Measurements from ENCODE around the gene E2F4. TPM values are rescaled to one million over a fixed set of nuclear protein-coding genes. Genes with fewer than 3 reads are reported as not detected.

Gene E2F4
- polyA plus RNA-seq, 1 donor (not counting 4 experiments of a cell fraction or from before 2014, with no cell fraction given), result 64.7 TPM

- no peaks in the 10 kb centered on the region for H3K27me3 ChIP-seq (ENCODE audit: control insufficient read depth, extremely low read depth, insufficient read depth, low read length)
- no peak within 1 kb of the TSS for H3K27ac ChIP-seq (ENCODE audit: control insufficient read depth, insufficient read depth, low read length)
- H3K9me3 ChIP-seq (ENCODE audit: control insufficient read depth, low read depth, low read length), result no peaks in the 10 kb centered on the region
- H2AFZ ChIP-seq (ENCODE audit: control insufficient read depth, low read length), result no peak within 1 kb of the TSS
- no peak for FAIRE-seq
- H3K4me1 ChIP-seq (ENCODE audit: control insufficient read depth, extremely low read depth, insufficient read depth, low read length), result peaks cover 18% of the 10 kb centered on the region
- no peak within 1 kb of the TSS for H3K4me2 ChIP-seq (ENCODE audit: control insufficient read depth, extremely low read depth, insufficient read depth, low read depth, low read length)
- H3K4me3 ChIP-seq (ENCODE audit: control insufficient read depth in 2 of 3, extremely low read depth in 1 of 3, insufficient read depth in 2 of 3, low read depth in 1 of 3, low read length in 3 of 3), result no peak within 1 kb of the TSS
- dilution Hi-C loops (cut with MboI; ENCODE audit: extremely low pct_ligation_motif_present, low sequenced_read_pairs), result no loop called here
- no peak for DNase-seq (ENCODE audit: low read depth, low spot score)
- H3K9ac ChIP-seq (ENCODE audit: control insufficient read depth, extremely low read depth, insufficient read depth, low read length), result no peak within 1 kb of the TSS
- peaks cover 4% of the 10 kb centered on the region for H3K9me1 ChIP-seq (ENCODE audit: control insufficient read depth, extremely low read depth, insufficient read depth, low read length)
- H3K36me3 ChIP-seq (ENCODE audit: control insufficient read depth in 2 of 2, extremely low read depth in 1 of 2, insufficient read depth in 2 of 2, low read length in 2 of 2), result peaks cover 13 to 17% of the 10 kb centered on the region in 2 experiments
- peaks cover 31% of the 10 kb centered on the region for H3K79me2 ChIP-seq (ENCODE audit: control insufficient read depth, insufficient read depth, low read length)
- no peak for TF ChIP-seq CTCF (optimal IDR thresholded peaks at IDR 0.05 in 1 of 3, IDR thresholded peaks at IDR 0.05 in 1 of 3, conservative IDR thresholded peaks at IDR 0.05 in 1 of 3; ENCODE audit: extremely low read depth in 1 of 3, insufficient read depth in 2 of 3, low read length in 3 of 3)
- no peak for TF ChIP-seq EZH2 (IDR thresholded peaks at IDR 0.05; ENCODE audit: low read length)
- H4K20me1 ChIP-seq (ENCODE audit: control insufficient read depth, extremely low read depth, insufficient read depth, low read length), result peaks cover 4% of the 10 kb centered on the region
Measured at GRCh38 chr16:67190041-67190440, 1.9 kb upstream of the E2F4 start, which contains the start of gene EXOC3L1. TSS of gene EXOC3L1 (minus strand) at chr16:67190136. CDS start at chr16:67189676, 460 bp downstream.

- Histone ChIP-seq H3K27ac (ENCODE audit: control insufficient read depth, insufficient read depth, low read length) (no peak overlapping the region), H3K36me3 (ENCODE audit: control insufficient read depth in 2 of 2, extremely low read depth in 1 of 2, insufficient read depth in 2 of 2, low read length in 2 of 2) (peaks cover 17 to 23% of the 10 kb centered on the region in 2 experiments), H3K9me3 (ENCODE audit: control insufficient read depth, low read depth, low read length) (no peaks in the 10 kb centered on the region), H4K20me1 (ENCODE audit: control insufficient read depth, extremely low read depth, insufficient read depth, low read length) (peaks cover 4% of the 10 kb centered on the region), H3K9ac (ENCODE audit: control insufficient read depth, extremely low read depth, insufficient read depth, low read length) (no peak overlapping the region), H3K4me1 (ENCODE audit: control insufficient read depth, extremely low read depth, insufficient read depth, low read length) (peaks cover 15% of the 10 kb centered on the region), H3K27me3 (ENCODE audit: control insufficient read depth, extremely low read depth, insufficient read depth, low read length) (no peaks in the 10 kb centered on the region), H3K9me1 (ENCODE audit: control insufficient read depth, extremely low read depth, insufficient read depth, low read length) (peaks cover 4% of the 10 kb centered on the region), H3K79me2 (ENCODE audit: control insufficient read depth, insufficient read depth, low read length) (peaks cover 36% of the 10 kb centered on the region), H2AFZ (ENCODE audit: control insufficient read depth, low read length) (no peak overlapping the region), H3K4me2 (ENCODE audit: control insufficient read depth, extremely low read depth, insufficient read depth, low read depth, low read length) (no peak overlapping the region), H3K4me3 (ENCODE audit: control insufficient read depth in 2 of 3, extremely low read depth in 1 of 3, insufficient read depth in 2 of 3, low read depth in 1 of 3, low read length in 3 of 3) (no peak overlapping the region)
- FAIRE-seq (no peak), DNase-seq (ENCODE audit: low read depth, low spot score) (no peak)
- no peak for TF ChIP-seq EZH2 (IDR thresholded peaks at IDR 0.05; ENCODE audit: low read length)
- TF ChIP-seq CTCF (optimal IDR thresholded peaks at IDR 0.05 in 1 of 3, IDR thresholded peaks at IDR 0.05 in 1 of 3, conservative IDR thresholded peaks at IDR 0.05 in 1 of 3; ENCODE audit: extremely low read depth in 1 of 3, insufficient read depth in 2 of 3, low read length in 3 of 3), result no peak
- dilution Hi-C loops (cut with MboI; ENCODE audit: extremely low pct_ligation_motif_present, low sequenced_read_pairs), result no loop called here
Measured at GRCh38 chr16:67190448-67191399, 1.2 kb upstream of the E2F4 start.
